HFFc6 (cell line): Measurements from ENCODE around the gene INIP. TPM values are rescaled to one million over a fixed set of nuclear protein-coding genes. Genes with fewer than 3 reads are reported as not detected.

Experiments
- DNase-seq: peaks from one replicate; pipeline ENCODE4 v3.0.0-alpha.2; 2018
- H3K27ac Mint-ChIP-seq: 2 replicates; pipeline ENCODE4 v1.8.0; 2020; ENCODE audit warnings: mild to moderate bottlenecking, mixed read lengths
- H3K27me3 Mint-ChIP-seq: 2 replicates; pipeline ENCODE4 v1.8.0; 2021; ENCODE audit warnings: mild to moderate bottlenecking, moderate library complexity, mixed read lengths; ENCODE audit not compliant: insufficient read depth
- H3K36me3 Mint-ChIP-seq: 2 replicates; pipeline ENCODE4 v1.8.0; 2021; ENCODE audit warnings: low read depth, mixed read lengths
- H3K4me1 Mint-ChIP-seq: 2 replicates; pipeline ENCODE4 v1.8.0; 2020; ENCODE audit warnings: low read depth, mixed read lengths
- H3K4me3 Mint-ChIP-seq: 2 replicates; pipeline ENCODE4 v1.8.0; 2020; ENCODE audit warnings: mild to moderate bottlenecking, moderate library complexity, mixed read lengths
- H3K9me3 Mint-ChIP-seq: 2 replicates; pipeline ENCODE4 v1.8.0; 2020; ENCODE audit warnings: mild to moderate bottlenecking, mixed read lengths
- long read RNA-seq: library from polyadenylated mRNA; unstranded; transcript quantifications from one replicate; pipeline ENCODE4 v2.0.0, GENCODE V29; 2019
- total RNA-seq, 6 experiments: library from RNA; stranded (reverse); fragmentation: NEBNext Ultra II Directional; extraction: Animal tissue kit (Norgen Biotek cat#: 25700); gene quantifications; 2 replicates in 1 of 6; 3 replicates in 5 of 6; pipeline ENCODE4 v1.2.3, GENCODE V29; 2021
- TF ChIP-seq, protein P1 (sequence below): fragments of 200-600 bp; sonication (generic); IDR thresholded peaks from 2 replicates; pipeline ENCODE4 v1.5.0; 2021; ENCODE audit warnings: antibody characterized with exemption, mild to moderate bottlenecking

The INIP gene, protein sequence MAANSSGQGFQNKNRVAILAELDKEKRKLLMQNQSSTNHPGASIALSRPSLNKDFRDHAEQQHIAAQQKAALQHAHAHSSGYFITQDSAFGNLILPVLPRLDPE
- 10 to 100 TPM; 23.6 to 26.8 (median 25.0) TPM for total RNA-seq
- long read RNA-seq, full-length matches to known transcripts, result 12 of 25 reads
- long read RNA-seq, partial matches to known transcripts, result 0 of 25 reads
- long read RNA-seq, other reads (novel, unspliced or antisense), result 13 of 25 reads

DNA sequence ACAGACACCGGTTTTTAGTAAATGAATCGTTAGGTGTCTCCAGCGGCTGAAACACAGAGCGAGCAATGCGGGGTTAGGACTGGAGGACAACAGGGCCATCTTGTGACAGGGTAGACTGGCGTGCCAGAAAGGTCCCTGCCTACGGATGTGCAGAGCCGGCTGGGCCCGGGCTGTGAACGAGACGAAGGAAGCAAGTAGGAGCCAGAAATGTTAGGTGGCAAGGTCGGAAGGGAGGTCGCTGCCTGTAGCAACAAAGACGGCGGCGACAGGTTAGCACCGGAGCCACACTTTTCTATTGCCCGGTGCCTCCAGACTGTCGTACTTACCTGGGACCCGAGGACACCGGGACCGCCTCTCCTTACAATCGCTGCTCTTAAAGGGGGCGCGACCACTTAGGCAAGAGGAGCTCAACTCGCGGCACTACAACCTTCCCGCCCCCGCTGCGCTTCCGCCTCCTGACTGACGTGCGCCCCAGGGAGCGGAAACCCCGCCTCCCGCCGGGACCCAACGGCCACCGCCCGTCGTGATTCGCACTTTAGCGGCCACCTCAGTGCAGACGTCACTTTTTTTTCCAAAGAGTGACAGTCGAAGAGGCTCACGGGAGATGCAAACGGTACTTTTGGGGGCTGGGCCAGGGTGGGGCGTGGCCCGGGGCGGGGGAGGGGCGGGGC lies at the start of gene INIP:
Gene INIP, minus strand, starts transcription at position 457 of the 671 bp plus-strand sequence. CDS start 1,632 bp downstream, outside the sequence.
- peaks cover 2% of the 10 kb centered on the region; the same call in 1 of the 2 replicates for H3K27me3 Mint-ChIP-seq
- H3K27ac Mint-ChIP-seq, result peak within 1 kb of the TSS; percentile 91
- no peaks in the 10 kb centered on the region for H3K9me3 Mint-ChIP-seq
- DNase-seq, result peak; percentile 96
- TF ChIP-seq, protein P1, sequence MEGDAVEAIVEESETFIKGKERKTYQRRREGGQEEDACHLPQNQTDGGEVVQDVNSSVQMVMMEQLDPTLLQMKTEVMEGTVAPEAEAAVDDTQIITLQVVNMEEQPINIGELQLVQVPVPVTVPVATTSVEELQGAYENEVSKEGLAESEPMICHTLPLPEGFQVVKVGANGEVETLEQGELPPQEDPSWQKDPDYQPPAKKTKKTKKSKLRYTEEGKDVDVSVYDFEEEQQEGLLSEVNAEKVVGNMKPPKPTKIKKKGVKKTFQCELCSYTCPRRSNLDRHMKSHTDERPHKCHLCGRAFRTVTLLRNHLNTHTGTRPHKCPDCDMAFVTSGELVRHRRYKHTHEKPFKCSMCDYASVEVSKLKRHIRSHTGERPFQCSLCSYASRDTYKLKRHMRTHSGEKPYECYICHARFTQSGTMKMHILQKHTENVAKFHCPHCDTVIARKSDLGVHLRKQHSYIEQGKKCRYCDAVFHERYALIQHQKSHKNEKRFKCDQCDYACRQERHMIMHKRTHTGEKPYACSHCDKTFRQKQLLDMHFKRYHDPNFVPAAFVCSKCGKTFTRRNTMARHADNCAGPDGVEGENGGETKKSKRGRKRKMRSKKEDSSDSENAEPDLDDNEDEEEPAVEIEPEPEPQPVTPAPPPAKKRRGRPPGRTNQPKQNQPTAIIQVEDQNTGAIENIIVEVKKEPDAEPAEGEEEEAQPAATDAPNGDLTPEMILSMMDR, result peak; percentile 31; the same call in 1 of the 2 replicates
- peak within 1 kb of the TSS; percentile 99 for H3K4me3 Mint-ChIP-seq
- peaks cover 4% of the 10 kb centered on the region for H3K36me3 Mint-ChIP-seq
- H3K4me1 Mint-ChIP-seq, result peaks cover 25% of the 10 kb centered on the region

DNA sequence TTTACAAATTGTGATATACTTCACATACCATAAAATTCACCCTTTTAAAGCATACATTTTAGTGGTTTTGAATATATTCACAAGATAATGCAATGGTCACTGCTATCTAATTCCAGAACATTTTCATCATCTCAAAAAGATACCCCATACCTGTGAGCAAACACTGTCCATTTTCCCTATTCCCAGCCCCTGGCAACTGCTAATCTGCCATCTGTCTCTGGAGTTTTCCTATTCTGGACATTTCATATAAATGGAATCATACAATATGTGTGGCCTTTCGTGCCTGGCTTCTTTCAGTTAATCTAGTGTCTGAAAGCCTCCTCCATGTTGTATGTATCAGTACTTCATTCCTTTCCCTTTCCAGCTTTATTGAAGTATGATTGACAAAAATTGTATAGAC lies 47.4 kb upstream of the INIP start:
- no peak overlapping the region for H3K4me3 Mint-ChIP-seq
- TF ChIP-seq, protein P1, result no peak
- peaks cover 7% of the 10 kb centered on the region; the same call in 1 of the 2 replicates for H3K9me3 Mint-ChIP-seq
- H3K27ac Mint-ChIP-seq, result no peak overlapping the region
- H3K36me3 Mint-ChIP-seq, result peaks cover 23% of the 10 kb centered on the region
- no peak for DNase-seq
- H3K27me3 Mint-ChIP-seq, result peaks cover 1% of the 10 kb centered on the region
- H3K4me1 Mint-ChIP-seq, result peaks cover 45% of the 10 kb centered on the region

DNA sequence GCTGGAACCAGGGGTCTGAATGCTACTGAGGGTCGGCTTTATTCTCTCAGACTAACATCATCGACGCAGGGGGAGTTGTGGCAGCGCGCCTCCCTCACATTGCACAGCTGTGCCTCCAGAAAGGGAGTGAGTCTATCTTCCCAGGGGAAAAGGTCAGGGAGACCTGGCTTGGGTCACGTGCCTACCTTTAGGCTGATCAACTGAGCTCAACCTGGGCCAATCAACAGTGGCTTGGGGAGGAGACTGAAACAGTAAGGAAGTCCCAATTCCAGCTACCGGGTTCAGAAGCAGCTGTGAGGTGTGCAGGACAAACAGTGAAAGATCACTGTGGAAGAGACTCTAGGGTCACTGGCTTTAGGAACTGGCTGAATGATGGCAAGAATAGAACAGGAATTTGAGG lies 46.9 kb upstream of the INIP start:
- peak overlapping the region; percentile 8; the same call in 1 of the 2 replicates for H3K4me3 Mint-ChIP-seq
- peaks cover 7% of the 10 kb centered on the region; the same call in 1 of the 2 replicates for H3K9me3 Mint-ChIP-seq
- H3K36me3 Mint-ChIP-seq, result peaks cover 21% of the 10 kb centered on the region
- TF ChIP-seq, protein P1, result no peak
- peak overlapping the region; percentile 52; the same call in 1 of the 2 replicates for H3K27ac Mint-ChIP-seq
- DNase-seq, result no peak
- H3K4me1 Mint-ChIP-seq, result peaks cover 45% of the 10 kb centered on the region
- H3K27me3 Mint-ChIP-seq, result peaks cover 1% of the 10 kb centered on the region

DNA sequence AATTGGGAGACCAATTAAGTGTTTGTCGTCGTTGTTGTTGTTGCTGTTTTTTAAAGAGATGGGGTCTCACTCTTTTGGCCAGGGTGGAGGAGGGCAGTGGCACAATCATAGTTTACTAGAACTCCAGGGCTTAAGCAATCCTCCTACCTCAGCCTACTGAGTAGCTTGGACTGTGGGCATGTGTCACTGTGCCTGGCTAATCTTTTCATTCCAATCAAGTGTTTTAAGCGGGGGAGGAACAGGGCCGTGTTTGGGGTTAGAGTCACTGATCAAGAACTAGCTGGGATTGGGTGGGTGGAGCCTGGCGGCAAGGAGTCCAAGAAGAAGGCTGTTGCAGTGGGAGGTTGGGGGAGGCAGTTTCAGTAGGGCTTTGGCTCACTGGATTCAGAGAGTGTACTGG lies 46.4 kb upstream of the INIP start:
- Mint-ChIP-seq H3K27me3 (peaks cover 1% of the 10 kb centered on the region), H3K9me3 (peaks cover 7% of the 10 kb centered on the region; the same call in 1 of the 2 replicates), H3K27ac (peak overlapping the region; percentile 52), H3K36me3 (peaks cover 17% of the 10 kb centered on the region), H3K4me1 (peaks cover 45% of the 10 kb centered on the region), H3K4me3 (peak overlapping the region; percentile 42)
- TF ChIP-seq, protein P1, result no peak
- DNase-seq, result peak; percentile 80

DNA sequence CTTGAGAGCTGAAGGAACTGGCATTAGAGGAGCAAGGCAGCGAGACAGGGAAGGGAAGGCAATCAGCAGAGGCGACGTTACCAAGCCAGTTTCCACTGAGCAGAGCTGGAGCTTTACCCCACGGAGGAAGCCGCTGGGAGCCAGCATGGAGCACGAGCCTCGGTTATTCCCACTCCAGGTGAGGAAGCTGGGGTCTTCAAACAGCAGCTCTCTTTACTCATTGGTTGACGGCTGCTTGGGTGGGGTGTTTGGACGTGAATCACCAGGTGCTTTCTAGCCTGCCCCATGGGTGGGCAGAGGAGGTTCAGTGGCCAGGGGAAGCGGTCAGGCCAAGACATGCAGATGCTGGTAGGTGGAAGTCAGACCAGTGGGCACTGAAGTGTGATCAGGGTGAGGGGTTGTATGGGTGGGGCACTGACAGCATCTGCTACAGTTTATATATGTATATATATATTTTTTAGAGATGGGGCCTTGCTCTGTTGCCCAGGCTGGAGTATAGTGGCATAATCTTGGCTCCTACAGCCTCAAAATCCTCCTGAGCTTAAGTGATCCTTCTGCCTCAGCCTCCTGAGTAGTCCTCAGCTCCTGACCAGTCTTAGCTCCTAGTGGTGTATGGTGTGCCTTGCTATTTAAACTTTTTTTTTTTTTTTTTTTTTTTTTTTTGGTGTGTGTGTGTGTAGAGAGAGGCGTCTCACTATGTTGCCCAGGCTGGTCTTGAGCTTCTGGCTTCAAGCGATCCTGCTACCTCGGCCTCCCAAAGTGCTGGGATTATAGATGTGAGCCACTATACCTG lies 45.0 kb upstream of the INIP start:
- no peak overlapping the region for H3K4me3 Mint-ChIP-seq
- DNase-seq, result no peak
- peaks cover 7% of the 10 kb centered on the region; the same call in 1 of the 2 replicates for H3K9me3 Mint-ChIP-seq
- H3K4me1 Mint-ChIP-seq, result peaks cover 48% of the 10 kb centered on the region
- TF ChIP-seq, protein P1, result 0 out of 2 replicates have a peak, but pooled peaks have one; percentile 7
- peaks cover 1% of the 10 kb centered on the region for H3K27me3 Mint-ChIP-seq
- no peak overlapping the region for H3K27ac Mint-ChIP-seq
- peaks cover 13% of the 10 kb centered on the region for H3K36me3 Mint-ChIP-seq
